Gastrocnemius medialis (tissue), 4 donors: ENCODE data around the gene RASA3.

ENCODE experiments used
- POLR2A ChIP-seq, 2 donors: fragments of 450-650 bp; IDR thresholded peaks; one replicate each; pipeline ENCODE4 v1.6.1; 2017; ENCODE audit warnings: antibody characterized with exemption in 2 of 2, mild to moderate bottlenecking in 2 of 2, moderate library complexity in 2 of 2
- TF ChIP-seq, protein P1 (sequence below), 5 experiments: fragments of 450-650 bp in 3 of 5; fragments of 200-600 bp in 2 of 5; sonication (generic) in 2 of 5; IDR thresholded peaks in 4 of 5; conservative IDR thresholded peaks in 1 of 5; 1 replicate in 4 of 5; 2 replicates in 1 of 5; pipeline ENCODE4 v1.5.1; 2016 to 2019; ENCODE audit warnings: antibody characterized with exemption in 5 of 5, mild to moderate bottlenecking in 3 of 5, moderate library complexity in 3 of 5

DNA sequence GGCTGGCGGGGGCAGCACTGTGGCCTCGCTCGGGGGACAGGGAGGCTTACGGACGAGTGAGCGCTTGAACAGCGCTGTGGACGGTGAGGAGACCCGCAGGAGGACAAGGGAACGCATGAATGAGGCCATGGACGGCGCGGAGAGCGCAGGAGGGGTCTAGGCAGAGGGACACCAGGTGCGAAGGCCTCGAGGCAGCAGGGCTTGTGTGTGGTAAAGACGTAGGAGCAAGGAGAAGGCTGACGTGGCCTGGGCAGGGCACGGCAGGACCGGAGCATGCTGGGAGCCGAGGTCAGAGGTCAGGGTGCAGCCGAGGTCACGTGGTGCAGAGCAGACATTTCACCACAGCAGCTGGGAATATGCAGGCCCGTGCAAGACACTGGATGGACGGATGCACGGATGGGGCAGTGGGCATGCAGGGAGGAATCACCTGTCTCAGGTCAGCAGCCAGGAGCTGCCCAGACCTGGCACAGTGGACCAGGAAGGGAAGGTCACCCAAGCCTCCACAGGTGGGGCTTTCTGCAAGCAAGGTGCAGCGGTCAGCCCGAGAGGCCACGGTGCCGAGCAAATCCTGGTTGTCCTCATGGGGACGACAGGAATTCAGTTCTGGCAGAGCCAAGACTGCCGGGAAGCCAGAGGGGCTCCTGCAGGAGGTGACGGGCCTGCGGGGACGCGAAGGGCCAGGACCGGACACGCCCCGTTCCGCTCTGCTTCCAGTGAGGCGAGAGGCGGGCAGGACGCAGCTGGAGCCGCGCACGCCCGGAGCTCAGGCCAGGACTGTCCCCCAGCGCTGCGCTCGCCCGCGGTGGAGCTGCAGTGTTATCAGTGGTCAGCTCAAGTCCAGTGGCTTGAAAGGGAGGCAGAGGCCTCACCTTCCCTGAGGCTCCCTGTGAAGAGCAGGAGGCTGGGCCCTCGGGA is 72.2 kb downstream of the RASA3 start:
- TF ChIP-seq, protein P1, sequence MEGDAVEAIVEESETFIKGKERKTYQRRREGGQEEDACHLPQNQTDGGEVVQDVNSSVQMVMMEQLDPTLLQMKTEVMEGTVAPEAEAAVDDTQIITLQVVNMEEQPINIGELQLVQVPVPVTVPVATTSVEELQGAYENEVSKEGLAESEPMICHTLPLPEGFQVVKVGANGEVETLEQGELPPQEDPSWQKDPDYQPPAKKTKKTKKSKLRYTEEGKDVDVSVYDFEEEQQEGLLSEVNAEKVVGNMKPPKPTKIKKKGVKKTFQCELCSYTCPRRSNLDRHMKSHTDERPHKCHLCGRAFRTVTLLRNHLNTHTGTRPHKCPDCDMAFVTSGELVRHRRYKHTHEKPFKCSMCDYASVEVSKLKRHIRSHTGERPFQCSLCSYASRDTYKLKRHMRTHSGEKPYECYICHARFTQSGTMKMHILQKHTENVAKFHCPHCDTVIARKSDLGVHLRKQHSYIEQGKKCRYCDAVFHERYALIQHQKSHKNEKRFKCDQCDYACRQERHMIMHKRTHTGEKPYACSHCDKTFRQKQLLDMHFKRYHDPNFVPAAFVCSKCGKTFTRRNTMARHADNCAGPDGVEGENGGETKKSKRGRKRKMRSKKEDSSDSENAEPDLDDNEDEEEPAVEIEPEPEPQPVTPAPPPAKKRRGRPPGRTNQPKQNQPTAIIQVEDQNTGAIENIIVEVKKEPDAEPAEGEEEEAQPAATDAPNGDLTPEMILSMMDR (IDR thresholded peaks at IDR 0.05 in 4 of 5, conservative IDR thresholded peaks at IDR 0.05 in 1 of 5), result no peak
- TF ChIP-seq POLR2A (IDR thresholded peaks at IDR 0.05), result no peak
